GM13976 (cell line): ENCODE measurements around the gene CD58.
"Not testable (repeated sequence)": the region's sequence is repeated elsewhere in the genome, so short reads cannot be mapped to it uniquely, and the experiment has no call there.

Experiments
- DNase-seq: peaks from one replicate; pipeline ENCODE4 v3.0.0; 2012; ENCODE audit warnings: low spot score
- in situ Hi-C: fragments of 300-500 bp; cut with MboI; formaldehyde crosslinking; loops from one replicate; pipeline ENCODE4 v1.12.0; 2022; ENCODE audit warnings: low sequenced_read_pairs, mixed read lengths, inconsistent platforms; ENCODE audit not compliant: unreplicated experiment
- TF ChIP-seq, protein P1 (sequence below): IDR thresholded peaks from 2 replicates; pipeline ENCODE4 v1.5.1; 2012; ENCODE audit warnings: borderline replicate concordance, mild to moderate bottlenecking; ENCODE audit not compliant: insufficient read depth; ENCODE audit errors: extremely low read depth, missing control alignments, control extremely low read depth

Gene CD58, protein sequence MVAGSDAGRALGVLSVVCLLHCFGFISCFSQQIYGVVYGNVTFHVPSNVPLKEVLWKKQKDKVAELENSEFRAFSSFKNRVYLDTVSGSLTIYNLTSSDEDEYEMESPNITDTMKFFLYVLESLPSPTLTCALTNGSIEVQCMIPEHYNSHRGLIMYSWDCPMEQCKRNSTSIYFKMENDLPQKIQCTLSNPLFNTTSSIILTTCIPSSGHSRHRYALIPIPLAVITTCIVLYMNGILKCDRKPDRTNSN

DNA sequence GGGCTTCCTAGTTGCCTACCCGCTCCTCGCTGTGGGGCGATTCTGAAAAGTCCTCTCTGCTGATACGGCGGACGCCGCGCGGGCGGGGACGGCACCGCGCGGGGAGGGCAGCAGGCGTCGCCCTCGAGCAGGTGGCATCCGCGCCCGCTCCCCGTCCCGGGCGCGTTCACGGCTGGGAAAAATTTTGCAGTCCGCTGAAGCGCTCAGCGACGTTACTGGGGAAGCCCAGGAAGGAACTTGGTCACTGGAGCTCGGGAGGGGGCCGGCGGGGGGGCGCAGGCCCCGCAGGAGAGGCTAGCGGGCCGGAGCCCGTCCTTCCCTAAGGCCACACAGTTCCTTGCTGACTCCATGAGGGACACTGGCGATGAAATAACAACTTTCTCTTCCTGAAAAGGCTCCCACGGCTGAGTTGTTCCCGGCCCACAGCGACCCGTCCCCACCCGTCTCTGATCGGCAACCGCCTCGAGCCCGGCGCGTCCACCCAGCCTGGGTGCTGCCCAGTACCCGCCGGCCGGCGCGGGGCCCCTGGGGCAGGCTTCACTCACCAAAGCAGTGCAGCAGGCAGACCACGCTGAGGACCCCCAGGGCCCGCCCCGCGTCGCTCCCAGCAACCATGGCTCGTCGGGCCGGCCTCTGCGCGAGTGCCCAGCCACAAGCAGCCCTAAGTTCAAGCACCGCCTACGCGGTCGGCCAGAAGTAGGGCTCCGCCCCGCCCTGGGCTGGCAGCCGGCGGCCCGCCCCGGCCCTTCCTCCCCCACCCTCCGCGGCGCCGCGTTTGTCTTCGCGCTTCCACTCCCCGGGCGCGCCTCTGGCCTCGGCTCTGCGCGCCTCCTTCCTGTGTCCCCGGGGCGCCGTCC lies at the start of gene CD58:
TSS of gene CD58 (minus strand) at position 669 of the 857 bp plus-strand sequence. CDS start at position 615, 54 bp downstream.
- TF ChIP-seq, protein P1, sequence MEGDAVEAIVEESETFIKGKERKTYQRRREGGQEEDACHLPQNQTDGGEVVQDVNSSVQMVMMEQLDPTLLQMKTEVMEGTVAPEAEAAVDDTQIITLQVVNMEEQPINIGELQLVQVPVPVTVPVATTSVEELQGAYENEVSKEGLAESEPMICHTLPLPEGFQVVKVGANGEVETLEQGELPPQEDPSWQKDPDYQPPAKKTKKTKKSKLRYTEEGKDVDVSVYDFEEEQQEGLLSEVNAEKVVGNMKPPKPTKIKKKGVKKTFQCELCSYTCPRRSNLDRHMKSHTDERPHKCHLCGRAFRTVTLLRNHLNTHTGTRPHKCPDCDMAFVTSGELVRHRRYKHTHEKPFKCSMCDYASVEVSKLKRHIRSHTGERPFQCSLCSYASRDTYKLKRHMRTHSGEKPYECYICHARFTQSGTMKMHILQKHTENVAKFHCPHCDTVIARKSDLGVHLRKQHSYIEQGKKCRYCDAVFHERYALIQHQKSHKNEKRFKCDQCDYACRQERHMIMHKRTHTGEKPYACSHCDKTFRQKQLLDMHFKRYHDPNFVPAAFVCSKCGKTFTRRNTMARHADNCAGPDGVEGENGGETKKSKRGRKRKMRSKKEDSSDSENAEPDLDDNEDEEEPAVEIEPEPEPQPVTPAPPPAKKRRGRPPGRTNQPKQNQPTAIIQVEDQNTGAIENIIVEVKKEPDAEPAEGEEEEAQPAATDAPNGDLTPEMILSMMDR = peak; percentile 87
- in situ Hi-C loops = loop anchor here (10.0 kb wide), 2 partner anchors 104 to 254 kb away; no protein-coding TSS in a partner anchor
- peak; percentile 92 for DNase-seq

DNA sequence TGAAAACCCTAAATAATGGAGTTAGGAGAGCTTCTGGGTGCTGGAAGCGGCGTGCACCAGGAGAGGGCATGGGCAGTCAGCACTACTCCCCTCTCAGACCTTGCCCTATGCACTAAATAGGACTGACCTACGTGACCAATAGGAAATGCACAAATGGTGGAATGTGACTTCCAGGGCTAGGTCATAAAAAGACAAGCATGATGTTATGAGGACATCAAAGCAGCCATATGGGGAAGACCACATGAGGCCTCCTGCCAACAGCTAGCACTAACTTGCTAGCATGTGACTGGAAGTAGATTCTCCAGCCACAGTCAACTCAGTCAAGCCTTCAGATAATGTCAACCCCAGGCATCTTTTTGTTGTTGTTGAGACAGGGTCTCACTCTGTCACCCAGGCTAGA lies 49.6 kb upstream of the CD58 start:
- DNase-seq, in situ Hi-C loops: not testable (repeated sequence)

DNA sequence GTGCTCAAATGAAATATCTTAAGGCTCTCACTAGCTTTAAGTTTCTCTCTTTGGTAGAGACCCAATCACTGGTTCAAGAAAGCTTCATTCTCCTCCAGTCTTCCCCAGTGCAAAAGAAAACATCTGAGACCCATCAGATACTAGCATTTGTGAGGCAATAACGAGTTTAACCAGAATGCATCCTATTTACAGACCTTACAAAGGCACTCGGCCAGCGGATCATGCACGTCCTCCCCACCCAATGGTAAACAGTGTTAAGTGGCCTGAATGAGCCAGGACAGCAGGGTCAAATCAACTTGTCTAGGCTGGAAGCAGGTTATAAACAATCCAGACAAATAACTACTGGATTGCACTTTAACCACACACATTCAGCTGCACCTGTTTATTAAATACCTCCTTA lies 48.3 kb upstream of the CD58 start:
- in situ Hi-C loops, DNase-seq: not testable (repeated sequence)

DNA sequence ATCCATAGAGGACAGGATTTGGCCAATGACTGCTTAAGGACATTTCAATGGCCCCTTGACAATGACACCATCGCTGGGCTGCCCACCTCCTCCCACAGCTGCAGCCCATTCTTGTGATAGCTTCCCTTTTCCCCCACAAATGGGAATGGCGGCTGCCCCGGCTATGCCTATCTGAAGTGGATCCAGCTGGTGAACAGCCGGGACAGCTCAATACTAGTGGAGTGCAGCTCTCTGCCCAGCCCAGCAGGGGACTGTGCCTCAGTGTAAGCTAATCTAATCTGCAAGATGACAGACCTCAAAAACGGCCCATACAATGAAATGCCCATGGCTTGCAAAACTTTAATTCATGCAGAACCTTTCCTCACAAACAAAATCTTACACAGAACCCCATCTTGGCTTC lies 47.0 kb upstream of the CD58 start:
- in situ Hi-C loops = not testable (repeated sequence)

DNA sequence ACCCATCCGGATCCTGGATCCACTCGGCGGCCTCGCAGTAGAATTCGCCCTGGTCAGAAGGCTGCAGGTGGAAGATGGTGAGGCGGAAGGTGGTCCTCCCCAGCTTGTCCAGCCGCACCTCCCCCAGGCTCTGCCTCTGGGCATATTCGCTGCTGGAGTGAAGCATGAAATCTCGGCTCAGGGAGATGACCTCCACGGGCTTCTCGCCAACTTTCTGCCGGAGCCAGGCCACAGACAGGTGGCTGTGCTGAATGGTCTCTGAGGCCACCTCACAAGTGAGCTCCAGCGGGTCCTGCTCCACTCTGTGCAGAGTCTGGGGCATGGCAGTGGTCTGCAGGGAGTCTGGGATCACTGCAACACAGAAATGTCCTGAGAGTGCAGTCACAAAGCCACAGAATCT lies 43.0 kb upstream of the CD58 start:
- DNase-seq, in situ Hi-C loops: not testable (repeated sequence)

More for the DNA sequence above, 47.0 kb upstream of the CD58 start:
- not testable (repeated sequence) for DNase-seq

DNA sequence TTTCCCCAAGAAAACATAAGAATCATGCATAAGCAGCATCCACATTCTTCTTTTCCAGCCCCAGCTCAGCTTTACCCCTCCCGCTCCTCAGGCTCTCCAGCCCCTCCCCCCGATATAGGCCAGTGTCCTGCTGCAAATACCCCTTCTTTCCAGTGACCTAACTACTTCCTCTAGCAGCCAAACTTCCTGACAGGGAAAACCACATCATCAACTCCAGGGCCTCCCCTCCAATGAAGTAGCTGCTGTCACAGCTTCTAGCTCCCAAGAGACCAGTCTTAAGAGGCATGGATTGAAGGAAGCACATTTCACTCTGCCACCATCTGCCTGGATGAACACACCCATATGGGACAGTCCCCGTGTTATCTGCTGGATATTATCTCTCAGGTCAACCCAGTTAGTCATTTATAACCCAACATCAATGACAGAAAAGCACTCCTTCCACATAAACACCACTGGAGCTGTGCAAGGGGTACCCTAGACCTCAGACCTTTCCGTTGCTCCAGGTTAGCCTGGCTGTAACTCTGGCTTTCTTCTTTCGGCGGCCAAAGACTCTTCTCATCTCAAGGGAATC lies 39.1 kb upstream of the CD58 start:
- in situ Hi-C loops, DNase-seq: not testable (repeated sequence)

DNA sequence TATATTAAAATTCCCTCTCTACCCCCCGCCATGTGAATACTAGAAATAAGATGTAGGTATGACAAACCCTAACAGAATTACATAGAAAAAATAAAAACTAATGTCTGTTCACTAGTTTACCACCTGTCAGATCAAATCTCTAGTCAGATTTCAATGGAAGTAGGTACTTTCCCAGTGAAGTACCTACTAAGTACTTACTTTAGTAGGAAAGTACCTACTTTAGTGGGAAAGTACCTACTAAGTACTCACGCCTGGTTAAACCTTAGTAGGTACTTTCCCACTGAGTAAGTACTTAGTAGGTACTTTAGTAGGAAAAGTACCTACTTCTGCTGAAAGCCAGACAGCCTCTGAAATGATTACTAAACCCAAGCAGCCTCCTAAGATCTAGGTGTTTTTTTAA lies 38.0 kb upstream of the CD58 start:
- DNase-seq, in situ Hi-C loops: not testable (repeated sequence)

DNA sequence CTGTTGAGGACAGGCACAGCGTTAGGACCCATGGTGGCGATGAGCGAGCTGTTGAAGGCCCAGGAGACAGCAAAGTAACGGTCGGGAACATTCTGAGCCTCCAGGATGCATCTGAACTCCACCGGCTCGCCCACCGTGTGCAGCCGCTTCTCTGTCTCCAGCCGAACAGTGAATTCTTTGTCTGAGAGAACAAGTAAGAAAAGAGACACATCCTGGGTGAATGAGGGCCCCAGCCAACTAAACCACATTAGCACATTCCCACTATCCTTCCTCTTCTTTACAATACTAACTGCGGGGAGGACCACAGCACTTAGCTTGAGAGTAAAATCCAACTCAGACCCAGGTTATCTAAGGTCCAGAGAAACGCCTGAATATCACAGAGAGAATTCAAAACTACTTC lies 37.3 kb upstream of the CD58 start:
- DNase-seq, in situ Hi-C loops: not testable (repeated sequence)

DNA sequence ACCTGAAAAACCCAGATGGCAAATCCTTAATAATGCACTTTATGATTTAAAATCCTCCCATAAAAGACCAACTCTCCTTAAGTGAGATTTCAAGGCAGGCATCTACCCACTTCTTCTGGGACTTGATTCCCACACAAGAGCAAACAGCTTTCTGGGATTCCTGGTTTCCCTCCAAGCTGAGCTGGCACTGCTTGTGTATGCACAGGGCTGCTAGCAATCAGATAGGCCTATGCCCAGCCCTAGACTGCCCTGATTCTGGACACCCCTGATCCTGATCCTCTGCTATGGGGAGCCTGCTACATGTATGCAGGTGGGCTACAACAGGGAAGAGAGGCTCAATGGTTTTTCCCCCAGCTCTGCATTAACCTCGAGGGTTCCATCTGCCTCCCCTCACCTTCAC lies 36.6 kb upstream of the CD58 start:
- DNase-seq, in situ Hi-C loops: not testable (repeated sequence)

DNA sequence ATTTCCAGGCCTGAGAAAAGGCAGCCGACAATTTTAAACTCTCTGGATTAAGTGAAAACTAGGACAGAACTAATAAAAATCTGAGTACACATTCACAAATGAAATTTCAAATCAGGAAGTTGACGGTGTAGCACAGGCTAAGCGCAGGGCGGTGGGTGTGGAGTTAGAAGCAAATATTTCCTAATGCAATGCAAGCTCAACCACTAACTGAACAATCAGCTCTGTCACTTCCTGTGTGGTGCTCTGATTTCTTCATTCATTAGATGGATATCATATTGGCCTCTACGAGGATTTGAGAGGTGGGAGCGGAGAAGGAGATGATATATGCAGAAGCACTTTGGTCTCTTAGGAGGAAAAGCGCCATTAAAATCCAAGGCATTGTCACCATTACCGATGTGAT lies 35.2 kb upstream of the CD58 start:
- DNase-seq, in situ Hi-C loops: not testable (repeated sequence)

DNA sequence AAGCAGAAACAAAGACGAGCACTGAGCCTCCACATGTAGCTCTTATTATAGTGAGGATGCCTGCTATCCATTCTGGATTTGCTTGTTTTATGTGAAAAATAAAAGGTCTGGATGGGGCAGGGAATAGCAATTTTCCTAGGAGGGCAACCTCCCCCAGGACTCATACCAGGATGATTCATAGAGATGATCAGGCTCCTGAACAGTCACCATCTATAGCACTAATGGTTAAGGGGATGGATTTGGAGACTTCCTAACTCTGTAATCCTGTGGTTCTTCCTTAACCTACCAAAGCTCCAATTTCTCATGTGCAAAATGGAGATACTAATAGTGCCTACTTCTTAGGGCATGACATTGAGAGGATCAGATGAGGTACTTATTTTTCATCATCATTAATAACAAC lies 34.5 kb upstream of the CD58 start:
- TF ChIP-seq, protein P1 = no peak
- in situ Hi-C loops = no loop called here
- no peak for DNase-seq

DNA sequence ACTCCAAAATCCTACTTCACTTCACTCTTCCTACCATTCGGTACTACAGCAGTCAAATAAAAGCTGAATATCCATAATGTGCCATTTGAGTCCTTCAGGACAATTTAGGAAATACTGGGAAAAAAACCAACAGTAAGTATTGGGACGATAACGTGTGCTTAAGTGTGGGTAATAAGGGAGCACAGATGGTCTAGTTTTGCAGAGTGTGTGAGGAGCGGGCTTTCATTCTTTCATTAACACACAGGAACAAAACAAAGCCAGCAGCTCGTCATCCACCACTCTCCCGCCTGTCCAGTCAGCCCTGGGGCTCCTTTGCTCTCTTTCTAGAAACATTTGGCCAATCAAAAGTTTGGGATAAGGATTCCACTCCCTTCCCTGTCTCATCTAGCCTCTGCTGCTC lies 33.6 kb upstream of the CD58 start:
- DNase-seq, in situ Hi-C loops: not testable (repeated sequence)

DNA sequence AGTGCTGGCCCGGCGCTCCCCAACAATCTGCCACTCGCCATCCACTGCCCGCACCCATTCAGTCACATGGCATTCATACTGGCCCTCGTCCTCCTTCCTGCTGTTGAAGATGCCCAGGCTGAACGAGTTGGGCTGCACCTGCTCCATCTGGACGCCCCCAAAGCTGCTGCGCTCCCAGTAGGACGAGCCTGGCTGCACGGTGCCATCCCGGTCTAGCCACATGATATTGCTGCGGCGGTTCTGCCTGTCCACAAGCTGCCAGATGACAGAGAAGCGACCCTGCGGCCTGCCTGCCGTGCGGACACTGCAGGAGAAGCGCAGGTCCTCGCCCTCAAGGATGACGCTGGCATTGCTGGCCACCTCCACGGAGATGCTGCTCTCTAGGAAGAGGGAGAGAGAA lies 32.8 kb upstream of the CD58 start:
- DNase-seq, in situ Hi-C loops: not testable (repeated sequence)

DNA sequence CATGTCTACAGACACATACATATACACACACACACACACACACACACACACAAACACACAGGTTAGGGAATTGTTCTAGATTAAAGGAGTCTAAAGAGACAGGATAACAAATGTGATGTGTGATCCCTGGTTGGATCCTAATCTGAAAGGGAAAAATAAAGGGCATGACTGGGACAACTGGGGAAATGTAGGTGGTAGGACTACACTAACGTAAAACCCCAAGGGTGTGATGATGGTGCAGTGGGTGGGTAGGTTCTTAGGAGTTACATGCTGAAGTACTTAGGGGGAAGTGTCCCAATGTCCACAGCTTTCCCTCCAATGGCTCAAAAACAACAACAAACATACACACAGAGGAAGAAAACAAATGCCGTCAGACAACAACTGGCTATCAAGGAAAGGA lies 28.5 kb upstream of the CD58 start:
- in situ Hi-C loops, DNase-seq: not testable (repeated sequence)

DNA sequence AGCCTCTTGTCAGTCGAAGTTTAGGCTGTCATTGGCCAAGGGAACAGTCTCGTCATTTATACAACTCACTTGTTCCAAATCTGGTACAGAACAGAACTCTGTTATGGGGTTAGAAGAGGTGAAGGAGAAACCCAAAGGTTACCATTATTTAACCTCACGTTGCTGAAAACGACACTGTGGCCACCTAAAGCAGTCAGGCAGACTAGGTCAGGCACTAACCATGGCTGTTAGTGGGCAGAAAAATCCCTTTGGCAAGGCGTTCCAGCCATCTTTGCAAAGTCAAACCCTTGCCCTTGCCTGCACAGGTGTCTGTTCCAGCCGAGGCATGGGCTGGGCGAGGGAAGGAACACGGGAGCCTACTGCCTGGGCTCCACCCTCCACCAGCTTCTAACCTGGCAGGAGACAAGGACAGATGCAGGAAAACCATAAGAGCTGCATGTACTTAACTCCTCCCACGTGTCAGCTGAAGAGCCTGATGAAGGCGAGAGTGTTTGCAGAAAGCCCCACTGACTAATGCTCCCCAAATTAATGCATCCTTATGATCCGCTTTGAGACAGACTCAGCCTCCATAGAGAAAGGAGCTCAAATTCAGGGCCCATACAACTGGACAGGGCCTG lies 27.7 kb upstream of the CD58 start:
- in situ Hi-C loops, DNase-seq: not testable (repeated sequence)

DNA sequence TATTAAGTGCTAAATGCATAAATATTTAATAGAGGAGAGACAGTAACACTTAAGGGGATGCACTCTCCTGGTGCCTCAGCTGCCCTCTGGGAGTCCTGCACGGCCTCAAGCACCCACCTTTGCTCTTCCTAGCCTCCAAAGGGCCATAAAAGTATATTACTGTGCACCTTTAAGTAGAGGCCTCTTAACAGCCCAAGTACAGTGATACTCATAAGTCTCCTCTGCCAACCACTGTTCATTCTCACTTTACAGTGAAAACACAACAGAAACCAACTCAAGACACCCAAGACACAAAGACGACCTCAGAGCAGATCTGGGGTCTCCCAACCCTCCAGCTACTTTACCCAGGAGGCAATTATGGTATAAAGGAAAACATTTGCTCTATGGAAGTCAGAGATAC lies 26.6 kb upstream of the CD58 start:
- DNase-seq, in situ Hi-C loops: not testable (repeated sequence)
